Frontal cortex (tissue), 4 donors: Measurements from ENCODE around the gene CCDC88C. TPM values are rescaled to one million over a fixed set of nuclear protein-coding genes. Genes with fewer than 3 reads are reported as not detected.
A peak's percentile ranks its signal among the peaks of the same experiment; 100 is the strongest.
"Not testable (repeated sequence)": the region's sequence is repeated elsewhere in the genome, so short reads cannot be mapped to it uniquely, and the experiment has no call there.

Experiments
- DNase-seq, 2 donors: peaks; one replicate each; pipeline ENCODE4 v3.0.0; 2012; ENCODE audit warnings: low spot score in 2 of 2
- FAIRE-seq: peaks from 2 replicates; lab custom pipeline; 2012; peaks lifted over from hg19 to GRCh38; lab: Jason Lieb, UNC
- total RNA-seq: library from RNA; depleted of rRNA; stranded (reverse); fragments of >200 nt; gene quantifications from one replicate; pipeline ENCODE4 v1.2.3, GENCODE V29; 2014
- donor health status: control.
- donor health status: control.
- donor health status: control.

Gene CCDC88C
- total RNA-seq, 1 donor from 2014 or later, result 22.4 TPM

- DNase-seq (no peak), FAIRE-seq (no peak)
These were observed 134.0 kb downstream of the CCDC88C start for GRCh38 chr14:91283666-91284065.

GRCh38 chr14:91282954-91283645 lies 134.5 kb downstream of the CCDC88C start:
- FAIRE-seq, result no peak
- DNase-seq, result no peak

GRCh38 chr14:91281346-91281745 lies 136.3 kb downstream of the CCDC88C start:
- DNase-seq, result no peak
- no peak for FAIRE-seq

- FAIRE-seq, result no peak
These were observed 137.5 kb downstream of the CCDC88C start for GRCh38 chr14:91280129-91280528.

GRCh38 chr14:91279354-91279753 lies 138.3 kb downstream of the CCDC88C start:
- FAIRE-seq, result no peak
- no peak for DNase-seq

More at GRCh38 chr14:91280129-91280528, 137.5 kb downstream of the CCDC88C start:
- DNase-seq, result no peak

GRCh38 chr14:91278383-91278715 lies 139.3 kb downstream of the CCDC88C start:
- FAIRE-seq, result no peak
- DNase-seq, result no peak

- DNase-seq (no peak), FAIRE-seq (no peak)
These were observed 139.9 kb downstream of the CCDC88C start for GRCh38 chr14:91277546-91278382.

- FAIRE-seq (no peak), DNase-seq (no peak)
These were observed 142.8 kb downstream of the CCDC88C start for GRCh38 chr14:91274796-91275195.

GRCh38 chr14:91273885-91274273 lies 143.7 kb downstream of the CCDC88C start:
- no peak for FAIRE-seq

GRCh38 chr14:91273273-91273884 lies 144.2 kb downstream of the CCDC88C start:
- DNase-seq (no peak), FAIRE-seq (no peak)

More at GRCh38 chr14:91273885-91274273, 143.7 kb downstream of the CCDC88C start:
- no peak for DNase-seq

- no peak for FAIRE-seq
- no peak for DNase-seq
These were observed 145.0 kb downstream of the CCDC88C start for GRCh38 chr14:91272341-91273272.

GRCh38 chr14:91271639-91272038 lies 146.0 kb downstream of the CCDC88C start:
- FAIRE-seq, result no peak
- DNase-seq, result no peak

GRCh38 chr14:91270619-91271018 lies 147.0 kb downstream of the CCDC88C start:
- FAIRE-seq, result no peak

GRCh38 chr14:91270188-91270587 lies 147.4 kb downstream of the CCDC88C start:
- FAIRE-seq (no peak), DNase-seq (no peak)

More at GRCh38 chr14:91270619-91271018, 147.0 kb downstream of the CCDC88C start:
- no peak for DNase-seq

- DNase-seq, result peak in 1 of 2 donors; percentile 35
- FAIRE-seq, result no peak
These were observed 148.3 kb downstream of the CCDC88C start for GRCh38 chr14:91269076-91269991.

GRCh38 chr14:91267965-91268437 lies 149.6 kb downstream of the CCDC88C start:
- DNase-seq (no peak), FAIRE-seq (no peak)

- not testable (repeated sequence) for FAIRE-seq, DNase-seq
These were observed 151.3 kb downstream of the CCDC88C start for GRCh38 chr14:91266276-91266675.

- FAIRE-seq (no peak), DNase-seq (no peak)
These were observed 152.2 kb downstream of the CCDC88C start for GRCh38 chr14:91265404-91265803.
